Right renal pelvis (tissue), 4 donors: ENCODE measurements around the gene NRAS. TPM values are rescaled to one million over a fixed set of nuclear protein-coding genes. Genes with fewer than 3 reads are reported as not detected.
"Not testable (repeated sequence)": the region's sequence is repeated elsewhere in the genome, so short reads cannot be mapped to it uniquely, and the experiment has no call there.

ENCODE experiments used
- DNase-seq, 4 donors: peaks; one replicate each; pipeline ENCODE4 v3.0.0-alpha.2; 2013; ENCODE audit warnings: low read depth in 4 of 4, low spot score in 3 of 4, missing footprints in 1 of 4
- polyA plus RNA-seq, 4 donors: library from polyadenylated mRNA; unstranded; fragments of 120-200 nt; gene quantifications; one replicate each; pipeline ENCODE4 v1.2.1, GENCODE V29; 2013; ENCODE audit not compliant: insufficient read length in 4 of 4

NRAS gene
- 10 to 100 TPM; 66.3 to 81.2 (median 76.5) TPM for polyA plus RNA-seq

DNA sequence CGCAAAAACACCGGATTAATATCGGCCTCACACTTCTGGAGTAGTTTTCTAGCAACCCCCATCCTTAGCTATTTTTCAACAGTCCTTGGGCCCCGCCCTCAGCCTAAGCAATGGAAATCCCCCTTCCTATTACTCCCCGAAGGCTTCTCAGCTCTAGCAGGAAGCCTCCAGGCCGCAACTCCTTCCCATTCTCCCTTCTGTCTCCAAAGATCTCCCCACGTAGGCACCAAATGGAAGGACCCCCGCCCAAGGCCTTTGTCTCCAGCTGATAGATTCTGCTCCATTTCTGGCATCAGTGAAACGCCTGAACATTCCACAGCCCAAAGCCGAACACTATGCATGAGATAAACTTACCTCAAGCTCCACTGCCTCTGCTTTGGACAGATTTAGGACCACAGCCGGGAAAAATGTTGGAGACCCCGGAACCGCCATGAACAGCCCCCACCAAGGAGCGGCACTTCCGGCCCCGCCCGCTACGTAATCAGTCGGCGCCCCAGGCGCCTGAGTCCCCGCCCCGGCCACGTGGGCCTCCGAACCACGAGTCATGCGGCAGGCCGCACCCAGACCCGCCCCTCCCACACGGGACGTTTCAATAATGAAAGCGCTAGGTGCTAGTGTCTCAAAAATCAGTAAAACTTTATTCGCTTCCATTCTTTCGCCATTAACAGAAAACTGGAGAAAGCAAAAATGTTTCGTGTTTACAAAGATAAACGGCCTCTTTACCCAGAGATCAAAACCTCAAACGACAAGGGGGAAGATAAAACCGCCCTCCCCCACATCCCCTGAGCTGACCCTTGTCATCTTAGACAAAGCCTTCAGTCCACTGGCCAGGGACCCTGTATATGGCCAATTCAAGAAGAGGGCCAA lies at the start of gene NRAS:
TSS of gene NRAS (minus strand) at position 468 of the 867 bp plus-strand sequence. CDS start 611 bp downstream, outside the sequence.
- peak; percentile 84 to 90 (median 88) for DNase-seq

DNA sequence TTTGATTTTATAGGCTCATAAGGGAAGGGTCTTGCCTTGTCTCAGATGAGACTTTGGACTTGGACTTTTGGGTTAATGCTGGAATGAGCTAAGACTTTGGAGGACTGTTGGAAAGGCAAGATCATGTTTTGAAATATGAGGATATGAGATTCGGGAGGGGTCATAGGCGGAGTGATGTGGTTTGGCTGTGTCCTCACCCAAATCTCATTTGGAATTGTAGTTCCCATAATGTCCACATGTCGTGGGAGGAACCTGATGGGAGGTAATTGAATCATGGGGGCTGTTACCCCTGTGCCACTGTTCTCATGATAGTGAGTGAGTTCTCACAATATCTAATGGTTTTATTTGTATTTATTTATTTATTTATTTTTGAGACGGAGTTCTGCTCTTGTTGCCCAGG lies 48.1 kb upstream of the NRAS start:
- no peak for DNase-seq

DNA sequence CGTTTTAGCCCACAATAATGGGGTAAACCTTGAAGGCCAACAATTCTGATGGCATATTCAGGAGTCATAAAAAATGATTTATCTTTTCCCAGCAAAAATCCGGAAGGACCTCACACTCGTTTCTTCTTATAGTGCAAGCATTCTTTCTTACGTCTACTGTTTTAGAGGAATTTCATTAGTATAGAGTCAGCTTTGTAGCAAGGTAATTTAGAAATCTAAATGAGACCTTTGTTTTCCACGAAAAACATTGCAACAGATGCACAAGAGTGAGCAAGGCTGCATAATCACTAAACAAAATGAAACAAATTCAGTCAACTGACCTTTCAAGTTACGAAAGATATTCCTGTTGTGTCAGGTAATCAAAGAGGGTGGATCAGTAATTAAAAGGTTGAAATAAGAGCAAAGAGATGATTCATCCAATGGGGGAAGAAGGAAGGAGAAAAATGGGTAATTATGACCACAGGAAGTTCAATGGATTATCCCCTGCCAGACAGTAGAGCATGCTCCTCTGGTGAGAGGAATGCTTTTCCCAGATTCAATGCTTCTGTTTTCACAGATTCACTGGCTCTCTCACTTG lies 41.8 kb upstream of the NRAS start:
- no peak for DNase-seq

DNA sequence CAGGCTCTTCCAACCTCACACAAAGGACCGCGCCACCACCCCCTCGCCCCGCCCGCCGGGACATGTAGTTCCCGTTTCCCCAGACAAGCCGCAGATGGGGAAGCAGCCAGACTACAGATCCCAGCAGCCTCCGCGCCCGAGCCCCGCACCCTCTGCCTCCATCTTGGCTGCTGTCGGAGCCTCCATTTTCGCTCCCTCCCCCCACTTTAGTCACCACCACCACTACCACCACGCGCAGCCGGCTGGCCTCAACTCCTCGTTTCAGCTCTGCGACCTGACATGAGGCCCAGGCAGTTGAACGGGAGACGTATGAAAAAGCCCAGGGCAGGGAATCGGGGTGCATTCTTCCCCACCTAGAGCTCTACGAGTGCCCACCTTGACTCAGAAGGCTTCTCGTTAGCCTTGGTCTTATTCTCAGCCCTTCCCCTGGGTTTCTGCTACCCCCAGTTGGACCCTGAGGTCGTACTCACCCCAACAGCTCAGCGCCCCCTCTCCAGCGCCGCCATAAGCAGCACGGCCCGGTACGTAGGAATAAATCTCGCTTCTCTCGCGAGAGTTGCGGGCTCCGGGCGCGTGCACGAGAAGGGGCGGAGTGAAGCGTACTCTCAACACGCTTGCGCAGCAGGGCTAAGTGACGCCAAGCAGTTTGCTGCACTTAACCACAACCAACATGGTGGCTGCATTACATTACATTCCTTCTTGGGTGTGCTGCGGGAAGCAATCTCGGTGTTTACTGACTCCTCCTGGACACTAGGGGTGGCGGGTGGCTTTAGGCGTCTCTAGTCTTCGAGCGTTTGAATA lies 41.1 kb upstream of the NRAS start, which contains the start of gene CSDE1:
TSS of gene CSDE1 (minus strand) at position 530 of the 801 bp plus-strand sequence. CDS start 18,094 bp downstream, outside the sequence.
- peak; percentile 96 to 98 (median 97) for DNase-seq

DNA sequence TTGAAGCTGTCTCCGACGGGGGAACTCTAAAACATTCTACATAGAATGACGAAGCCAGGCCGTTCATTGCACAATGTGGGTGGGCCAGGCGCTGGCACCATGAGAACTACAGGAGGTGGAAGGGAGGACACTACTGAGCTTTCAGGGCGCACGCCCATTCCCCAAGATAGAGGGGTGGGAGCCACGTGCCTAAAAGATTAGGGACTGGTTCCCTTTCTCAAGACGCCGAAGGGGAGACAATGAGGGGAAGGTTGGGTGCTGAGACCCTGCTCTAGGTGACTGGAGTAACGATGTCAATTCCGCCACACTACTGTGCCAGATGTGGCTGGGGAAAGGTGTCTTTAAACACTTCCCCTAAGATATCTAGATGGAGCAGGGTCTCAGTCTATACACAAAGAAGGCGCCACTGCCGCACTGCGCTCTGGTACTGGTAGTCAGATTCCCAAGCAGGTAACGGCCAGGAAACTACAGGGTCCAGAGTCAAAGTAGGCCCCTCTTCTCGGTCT lies 40.4 kb upstream of the NRAS start:
- no peak for DNase-seq

DNA sequence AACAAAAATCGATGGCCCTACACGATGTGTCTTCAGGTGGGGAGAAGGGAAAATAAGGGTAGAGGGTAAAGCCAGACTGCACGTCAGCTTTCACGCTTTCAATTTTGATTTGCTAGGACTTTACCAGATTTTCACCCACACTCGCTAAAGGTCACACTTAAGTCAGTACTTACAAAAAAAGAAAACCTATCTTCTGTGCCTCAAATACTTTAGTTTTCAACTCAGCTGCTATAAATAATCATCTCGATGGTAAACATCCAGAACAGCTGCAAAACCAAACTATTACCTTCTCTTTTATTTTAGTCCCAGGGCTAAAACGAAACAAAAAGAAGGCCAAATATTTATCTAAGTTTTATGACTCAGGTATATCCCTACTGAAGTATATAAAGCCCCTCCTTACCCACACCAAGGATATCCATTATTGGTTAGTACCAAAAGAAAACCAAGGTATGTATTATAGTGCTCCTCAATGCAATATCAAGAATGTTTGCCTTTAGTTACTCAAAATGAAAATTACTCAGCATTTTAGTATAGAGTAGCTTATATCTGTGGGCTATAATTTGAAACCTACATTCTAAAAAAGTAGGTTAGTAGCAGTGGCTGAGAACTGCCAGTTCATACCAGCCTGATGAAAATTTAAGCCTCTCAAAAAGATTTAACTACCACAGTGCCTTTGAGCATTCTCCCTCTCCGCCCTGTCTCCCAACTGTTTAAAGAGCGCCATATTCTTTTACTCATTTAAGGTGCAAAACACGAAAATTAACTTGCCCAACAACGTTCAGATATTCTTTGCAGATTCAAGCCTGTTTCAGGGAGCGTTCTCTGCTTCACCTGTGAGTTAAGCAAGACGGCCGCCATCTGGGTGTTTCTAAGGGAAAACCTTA lies 39.7 kb upstream of the NRAS start:
- no peak for DNase-seq

DNA sequence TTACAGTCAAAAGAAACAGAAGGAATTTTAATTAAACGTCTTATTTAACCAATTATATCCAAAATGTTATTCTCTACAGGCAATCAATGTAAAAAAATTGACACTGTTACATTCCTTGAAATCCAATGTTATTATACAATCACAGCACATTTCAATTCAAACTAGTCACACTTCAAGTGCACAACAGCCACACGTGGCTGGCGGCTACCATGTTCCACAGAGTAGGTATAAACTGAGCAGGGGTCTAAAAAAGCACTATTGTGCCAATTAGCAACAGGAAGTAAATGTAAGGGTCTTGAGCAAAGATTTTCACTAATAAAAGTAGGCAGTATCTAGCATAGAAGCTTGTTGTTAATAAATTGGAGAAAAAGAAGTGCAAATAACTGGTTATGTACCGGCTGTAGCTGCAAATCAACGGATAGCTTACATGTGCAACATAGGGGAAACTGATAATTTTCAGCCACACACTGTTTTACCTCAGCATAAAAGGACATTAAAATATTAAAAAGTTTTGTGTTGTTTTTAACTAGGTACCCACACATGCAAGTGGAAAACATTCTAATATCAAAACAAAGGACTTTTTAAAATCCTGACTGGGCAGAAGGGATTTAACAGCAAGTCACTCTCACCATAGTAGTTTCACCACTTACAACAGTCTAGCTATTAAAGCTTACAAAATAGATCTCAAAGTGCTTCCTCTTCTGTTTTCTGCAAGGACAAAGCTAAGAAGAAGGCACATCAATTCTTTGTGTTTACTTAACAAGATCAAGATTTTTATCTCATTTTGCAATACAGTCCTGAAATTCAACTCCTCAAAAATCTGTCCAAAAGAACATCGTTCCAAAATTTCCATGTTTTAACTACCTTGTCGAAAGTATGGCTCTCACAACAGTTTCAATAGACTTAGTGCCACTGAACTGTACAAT lies 38.7 kb upstream of the NRAS start:
- DNase-seq = no peak

DNA sequence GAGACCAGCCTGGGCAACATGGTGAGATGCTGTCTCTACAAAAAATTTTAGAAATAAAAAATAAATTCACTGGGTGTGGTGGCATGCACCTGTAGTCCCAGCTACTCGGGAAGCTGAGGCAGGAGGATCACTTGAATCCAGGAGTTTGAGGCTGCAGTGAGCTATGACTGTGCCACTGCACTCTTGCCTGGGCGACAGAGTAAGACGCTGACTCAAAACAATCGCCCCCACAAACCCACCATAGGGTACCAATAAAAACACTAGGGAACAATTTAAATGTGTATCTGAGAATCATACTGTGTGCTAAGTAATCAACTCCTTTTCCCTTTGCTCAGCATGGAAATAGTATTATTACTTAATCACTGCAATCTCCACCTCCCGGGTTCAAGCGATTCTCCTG lies 37.1 kb upstream of the NRAS start:
- DNase-seq = not testable (repeated sequence)

DNA sequence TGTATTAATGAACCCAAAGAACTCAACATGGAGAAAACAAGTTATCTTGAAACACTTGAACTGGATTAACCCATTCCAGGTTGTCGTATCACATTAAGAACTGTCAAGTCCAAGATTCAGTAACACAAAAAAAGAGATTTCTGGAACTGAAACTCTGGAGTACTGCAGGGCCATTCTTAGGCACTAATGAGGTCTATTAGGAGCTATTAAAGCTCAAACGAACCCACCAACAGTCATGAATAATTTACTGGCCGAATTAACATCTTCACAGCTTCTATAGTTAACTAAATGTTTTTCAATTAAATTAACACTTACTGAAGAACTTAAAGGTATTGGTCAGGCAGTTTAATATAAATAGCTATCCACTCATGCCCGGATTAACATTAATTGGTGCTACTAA lies 36.6 kb upstream of the NRAS start:
- DNase-seq = no peak

DNA sequence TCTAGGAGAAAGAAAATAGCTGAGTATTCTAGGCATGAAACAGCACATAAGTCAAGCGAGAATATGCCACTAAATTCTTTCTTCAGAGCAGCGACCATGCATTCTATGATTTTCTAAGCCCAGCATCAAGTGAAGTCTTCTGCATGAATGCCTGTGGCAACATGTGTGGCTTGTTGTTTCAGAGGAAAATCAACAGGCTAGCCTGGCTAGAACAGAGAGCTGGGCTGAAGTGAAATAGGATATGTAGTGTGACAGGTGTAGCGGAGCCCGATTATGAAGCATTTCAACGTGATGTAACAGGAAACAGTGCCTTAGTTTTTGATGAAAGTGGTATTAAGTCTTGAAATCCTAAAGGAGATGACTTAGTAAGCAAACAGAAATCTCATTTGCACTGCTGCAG lies 34.2 kb upstream of the NRAS start:
- DNase-seq = no peak

DNA sequence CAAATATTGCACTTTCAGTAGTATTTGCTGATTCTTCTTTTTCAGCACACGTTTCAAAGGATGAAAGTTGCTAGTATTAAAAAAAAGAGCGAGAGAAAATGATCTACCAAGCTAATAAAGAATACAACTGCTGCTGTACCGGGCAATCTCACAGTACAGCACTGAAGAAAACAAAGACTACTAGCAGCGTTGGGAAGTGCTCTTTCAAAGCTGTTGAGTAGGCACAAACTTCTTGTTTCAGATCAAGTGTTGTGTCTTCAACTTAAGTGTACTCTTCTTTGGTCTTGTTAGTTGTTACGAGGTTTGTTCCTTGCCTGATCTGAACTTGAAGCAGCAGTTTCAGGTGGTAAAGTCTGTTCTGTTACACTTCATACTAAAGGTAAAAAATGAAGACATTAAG lies 33.3 kb upstream of the NRAS start:
- no peak for DNase-seq

DNA sequence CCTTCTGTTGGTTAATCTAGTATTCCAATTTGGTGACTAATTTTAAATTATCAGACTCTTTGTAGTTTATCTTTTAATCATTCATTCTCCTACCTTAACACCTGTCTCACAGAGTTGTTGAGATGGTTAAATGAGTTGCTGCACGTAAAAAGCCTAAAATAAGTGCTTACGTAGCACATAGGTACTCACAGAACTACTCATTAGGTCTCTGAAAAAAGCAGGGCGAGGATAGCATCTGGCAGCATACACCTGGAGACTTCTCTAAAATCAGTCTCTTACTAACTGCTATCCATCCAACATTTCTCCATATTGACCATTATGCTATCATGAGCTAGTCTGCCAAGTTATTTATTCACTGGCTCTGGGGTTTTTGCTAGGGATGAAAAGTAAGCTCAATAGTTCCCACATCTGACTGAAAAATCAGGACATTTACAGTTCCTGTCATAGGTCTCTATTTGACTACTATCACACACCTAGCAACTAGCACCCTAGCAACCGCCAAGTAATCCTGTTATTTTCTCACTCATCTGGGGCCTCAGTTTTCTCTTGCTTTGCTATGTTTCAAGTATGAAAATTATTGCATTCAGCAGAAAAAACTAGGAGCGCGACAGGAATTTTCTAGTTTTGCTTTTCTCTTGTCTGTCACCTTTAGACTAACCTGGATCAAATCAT lies 30.0 kb upstream of the NRAS start:
- no peak for DNase-seq

DNA sequence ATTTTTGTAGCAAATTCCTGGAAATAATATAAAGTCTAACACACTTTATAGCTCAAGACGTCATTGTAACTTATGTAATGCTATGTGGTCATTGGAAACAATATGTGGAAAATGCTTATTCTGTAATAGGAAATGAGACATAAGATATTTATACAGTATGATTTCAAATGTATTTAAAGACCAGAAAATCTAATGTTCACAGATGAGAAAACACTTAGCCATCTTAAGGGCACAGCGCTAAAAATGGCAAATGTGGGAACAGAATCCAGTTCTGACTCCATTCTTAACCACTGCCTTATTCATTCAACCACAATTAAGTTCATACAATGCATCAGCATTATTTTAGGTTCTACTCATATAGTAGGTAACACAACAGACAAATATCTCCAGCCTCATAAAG lies 28.7 kb upstream of the NRAS start:
- DNase-seq = no peak

DNA sequence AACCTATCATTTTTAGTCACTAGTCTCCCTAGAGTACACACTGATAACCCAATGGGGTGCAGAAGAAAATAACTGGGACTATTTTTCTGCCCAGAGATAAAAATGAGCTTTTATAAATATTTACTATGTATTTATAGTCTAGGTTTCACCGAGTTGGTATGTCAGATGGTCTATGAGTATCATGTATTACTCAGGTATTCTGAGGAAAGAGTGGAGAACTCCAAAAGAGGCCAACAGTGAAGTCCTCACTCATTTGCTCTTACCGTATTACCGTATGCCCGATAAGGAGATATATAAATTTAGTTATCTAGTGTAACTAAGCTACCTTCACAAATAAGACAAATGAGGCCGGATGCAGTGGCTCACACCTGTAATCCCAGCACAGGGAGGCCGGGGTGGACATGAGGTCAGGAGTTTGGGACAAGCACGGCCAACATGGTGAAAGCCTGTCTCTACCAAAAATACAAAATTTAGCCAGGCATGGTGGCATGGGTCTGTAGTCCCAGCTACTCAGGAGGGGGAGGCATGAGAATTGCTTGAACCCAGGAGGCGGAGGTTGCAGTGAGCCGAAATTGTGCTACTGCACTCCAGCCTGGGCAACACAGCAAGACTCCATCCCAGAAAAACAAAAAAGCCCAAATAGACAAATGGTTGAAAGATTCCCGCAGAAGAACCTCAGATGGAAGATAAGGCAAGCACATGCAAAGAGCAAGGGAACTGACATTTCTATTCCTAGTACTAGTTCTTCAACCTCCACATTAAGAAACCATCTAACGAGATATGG lies 25.6 kb upstream of the NRAS start:
- no peak for DNase-seq

DNA sequence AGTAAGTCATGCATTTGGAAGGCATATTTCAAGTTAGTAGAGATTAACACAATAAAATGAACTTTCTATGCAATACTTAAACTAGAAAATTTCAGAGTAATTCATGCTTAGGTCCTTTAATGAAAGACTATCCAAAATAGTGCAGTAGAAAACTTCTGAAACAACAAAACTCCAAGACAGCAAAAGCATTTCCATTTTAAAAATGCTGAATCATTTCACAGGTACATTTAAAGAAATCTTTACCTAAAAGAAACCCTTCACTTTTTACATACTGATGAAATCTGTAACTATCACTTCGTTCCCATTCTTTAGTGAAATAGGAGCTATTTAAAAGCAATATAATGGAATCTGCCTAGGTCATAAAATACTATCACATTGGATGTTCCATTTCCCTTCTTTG lies 23.8 kb upstream of the NRAS start:
- no peak for DNase-seq

DNA sequence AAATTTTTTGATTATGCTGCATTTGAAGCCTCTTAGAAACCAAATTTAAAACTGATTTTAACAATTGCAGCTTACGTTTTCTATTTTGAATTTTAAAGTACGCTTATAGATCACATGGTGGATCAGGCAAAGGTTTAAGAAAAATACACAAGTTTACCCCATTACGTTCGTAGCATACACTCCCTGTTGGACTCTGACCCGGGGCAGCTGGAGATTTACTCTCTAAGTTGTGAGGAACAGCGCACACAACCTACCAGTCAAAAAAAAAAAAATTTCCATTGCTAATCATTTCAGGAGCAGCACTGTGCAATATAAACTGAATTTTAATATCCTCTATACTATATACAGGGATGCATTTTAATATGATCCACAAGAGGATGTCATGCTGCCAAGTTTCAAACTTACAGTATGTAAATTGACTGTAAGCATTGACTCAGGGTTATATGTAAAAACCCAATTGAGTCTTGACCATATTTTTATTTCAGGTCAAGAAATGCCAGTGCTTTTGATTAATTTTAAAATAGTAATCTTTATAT lies 20.8 kb upstream of the NRAS start:
- DNase-seq = no peak

DNA sequence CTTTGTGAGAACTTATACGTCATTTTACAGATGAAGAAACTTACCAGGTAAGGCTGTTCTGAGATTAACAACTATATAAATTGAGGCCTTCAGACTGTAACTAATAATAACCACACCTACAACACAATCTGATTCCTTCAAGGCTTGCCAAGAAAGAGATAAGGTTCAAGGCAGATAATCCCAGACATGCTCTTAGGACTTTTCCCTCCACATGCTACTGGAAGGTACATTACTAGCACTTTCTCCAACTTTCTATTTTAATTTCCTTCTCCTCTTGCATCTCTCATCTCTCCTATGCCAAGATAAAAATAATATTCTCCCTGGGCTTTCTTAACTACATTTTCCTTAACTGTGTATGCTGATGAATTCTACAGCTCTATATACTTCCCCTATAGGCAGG lies 18.9 kb upstream of the NRAS start:
- DNase-seq = no peak
